Keratinocyte (primary cell): ENCODE data around the gene AIFM2. TPM values are rescaled to one million over a fixed set of nuclear protein-coding genes. Genes with fewer than 3 reads are reported as not detected.

Source experiments
- DNase-seq: peaks from one replicate; pipeline ENCODE4 v3.0.0-alpha.2; 2011; ENCODE audit warnings: low read depth, missing footprints, low spot score
- FAIRE-seq: peaks from 2 replicates; lab custom pipeline; 2011; peaks lifted over from hg19 to GRCh38; lab: Jason Lieb, UNC
- H2AFZ ChIP-seq: 2 replicates; pipeline ENCODE4 v1.6.0; 2012; ENCODE audit warnings: low read length, control low read depth, inconsistent platforms; ENCODE audit not compliant: control insufficient read depth
- H3K27ac ChIP-seq: 2 replicates; pipeline ENCODE4 v1.5.1; 2011; ENCODE audit warnings: low read length; ENCODE audit not compliant: control insufficient read depth, insufficient read depth
- H3K27me3 ChIP-seq: 3 replicates; pipeline ENCODE4 v1.6.0; 2011; ENCODE audit warnings: low read length; ENCODE audit not compliant: control insufficient read depth, insufficient read depth; ENCODE audit errors: extremely low read depth
- H3K36me3 ChIP-seq, 2 experiments: 2 replicates in 1 of 2; 3 replicates in 1 of 2; pipeline ENCODE4 v1.5.1; 2011; ENCODE audit warnings: low read length in 2 of 2, mild to moderate bottlenecking in 1 of 2; ENCODE audit not compliant: control insufficient read depth in 2 of 2, insufficient read depth in 2 of 2; ENCODE audit errors: extremely low read depth in 1 of 2
- H3K4me1 ChIP-seq: 3 replicates; pipeline ENCODE4 v1.5.1; 2011; ENCODE audit warnings: low read length; ENCODE audit not compliant: control insufficient read depth, insufficient read depth; ENCODE audit errors: extremely low read depth
- H3K4me2 ChIP-seq: 3 replicates; pipeline ENCODE4 v1.6.0; 2011; ENCODE audit warnings: low read depth, low read length; ENCODE audit not compliant: control insufficient read depth, insufficient read depth; ENCODE audit errors: extremely low read depth
- H3K4me3 ChIP-seq, 3 experiments: fragments of 200-600 bp in 1 of 3; sonication (generic) in 1 of 3; 2 replicates in 2 of 3; 3 replicates in 1 of 3; pipeline ENCODE4 v1.5.1; 2011 to 2016; ENCODE audit warnings: low read length in 3 of 3, mild to moderate bottlenecking in 3 of 3, control low read depth in 2 of 3, inconsistent platforms in 1 of 3, low read depth in 1 of 3, mixed read lengths in 1 of 3, mixed run types in 1 of 3, moderate library complexity in 1 of 3; ENCODE audit not compliant: control insufficient read depth in 2 of 3, insufficient read depth in 2 of 3; ENCODE audit errors: extremely low read depth in 1 of 3
- H3K79me2 ChIP-seq: 2 replicates; pipeline ENCODE4 v1.6.0; 2012; ENCODE audit warnings: low read length; ENCODE audit not compliant: control insufficient read depth, insufficient read depth
- H3K9ac ChIP-seq: 3 replicates; pipeline ENCODE4 v1.6.0; 2011; ENCODE audit warnings: low read length; ENCODE audit not compliant: control insufficient read depth, insufficient read depth; ENCODE audit errors: extremely low read depth
- H3K9me1 ChIP-seq: 3 replicates; pipeline ENCODE4 v1.6.0; 2011; ENCODE audit warnings: low read length; ENCODE audit not compliant: control insufficient read depth, insufficient read depth; ENCODE audit errors: extremely low read depth
- H3K9me3 ChIP-seq: 2 replicates; pipeline ENCODE4 v1.5.1; 2012; ENCODE audit warnings: low read depth, low read length; ENCODE audit not compliant: control insufficient read depth
- H4K20me1 ChIP-seq: 3 replicates; pipeline ENCODE4 v1.6.0; 2011; ENCODE audit warnings: low read length; ENCODE audit not compliant: control insufficient read depth, insufficient read depth; ENCODE audit errors: extremely low read depth
- EZH2 ChIP-seq: IDR thresholded peaks from one replicate; pipeline ENCODE4 v1.6.1; 2012; ENCODE audit warnings: inconsistent platforms, mild to moderate bottlenecking, low read length, moderate library complexity
- dilution Hi-C: fragments of 300-500 bp; cut with MboI; formaldehyde crosslinking; loops from one replicate; pipeline ENCODE4 v1.7.0; 2020; ENCODE audit warnings: low sequenced_read_pairs; ENCODE audit not compliant: extremely low pct_ligation_motif_present
- polyA plus RNA-seq, 5 experiments: library from polyadenylated mRNA; depleted of rRNA in 3 of 5; stranded (reverse) in 3 of 5; stranded (forward) in 1 of 5; unstranded in 1 of 5; fragments of >200 nt; gene quantifications; 1 replicate in 1 of 5; 2 replicates in 3 of 5; 3 replicates in 1 of 5; pipeline versions ENCODE4 v1.2.1 to v1.2.3, GENCODE V29; 2011 to 2012; ENCODE audit warnings: missing spikeins in 2 of 5, low read depth in 1 of 5, low replicate concordance in 1 of 5
- TF ChIP-seq, protein P1 (sequence below), 3 experiments: IDR thresholded peaks in 1 of 3; conservative IDR thresholded peaks in 1 of 3; optimal IDR thresholded peaks in 1 of 3; 2 replicates in 2 of 3; 3 replicates in 1 of 3; pipeline versions ENCODE3 to v1.5.1; 2011; ENCODE audit warnings: low read length in 3 of 3, mild to moderate bottlenecking in 3 of 3, moderate library complexity in 2 of 3, control low read depth in 1 of 3, inconsistent platforms in 1 of 3; ENCODE audit not compliant: insufficient read depth in 2 of 3; ENCODE audit errors: extremely low read depth in 1 of 3

AIFM2 gene
- polyA plus RNA-seq, 1 donor (not counting 4 experiments of a cell fraction or from before 2014, with no cell fraction given) = 1.8 TPM

GRCh38 chr10:70070834-70071233 is 61.8 kb downstream of the AIFM2 start:
- no peak overlapping the region for H3K9ac ChIP-seq
- no peak overlapping the region for H3K4me3 ChIP-seq
- no peaks in the 10 kb centered on the region for H3K36me3 ChIP-seq
- H4K20me1 ChIP-seq = no peaks in the 10 kb centered on the region
- no peaks in the 10 kb centered on the region for H3K27me3 ChIP-seq
- no peak for TF ChIP-seq EZH2
- TF ChIP-seq, protein P1, sequence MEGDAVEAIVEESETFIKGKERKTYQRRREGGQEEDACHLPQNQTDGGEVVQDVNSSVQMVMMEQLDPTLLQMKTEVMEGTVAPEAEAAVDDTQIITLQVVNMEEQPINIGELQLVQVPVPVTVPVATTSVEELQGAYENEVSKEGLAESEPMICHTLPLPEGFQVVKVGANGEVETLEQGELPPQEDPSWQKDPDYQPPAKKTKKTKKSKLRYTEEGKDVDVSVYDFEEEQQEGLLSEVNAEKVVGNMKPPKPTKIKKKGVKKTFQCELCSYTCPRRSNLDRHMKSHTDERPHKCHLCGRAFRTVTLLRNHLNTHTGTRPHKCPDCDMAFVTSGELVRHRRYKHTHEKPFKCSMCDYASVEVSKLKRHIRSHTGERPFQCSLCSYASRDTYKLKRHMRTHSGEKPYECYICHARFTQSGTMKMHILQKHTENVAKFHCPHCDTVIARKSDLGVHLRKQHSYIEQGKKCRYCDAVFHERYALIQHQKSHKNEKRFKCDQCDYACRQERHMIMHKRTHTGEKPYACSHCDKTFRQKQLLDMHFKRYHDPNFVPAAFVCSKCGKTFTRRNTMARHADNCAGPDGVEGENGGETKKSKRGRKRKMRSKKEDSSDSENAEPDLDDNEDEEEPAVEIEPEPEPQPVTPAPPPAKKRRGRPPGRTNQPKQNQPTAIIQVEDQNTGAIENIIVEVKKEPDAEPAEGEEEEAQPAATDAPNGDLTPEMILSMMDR (optimal IDR thresholded peaks at IDR 0.05 in 1 of 3, IDR thresholded peaks at IDR 0.05 in 1 of 3, conservative IDR thresholded peaks at IDR 0.05 in 1 of 3; ENCODE audit: extremely low read depth in 1 of 3, insufficient read depth in 2 of 3, low read length in 3 of 3) = no peak
- no peaks in the 10 kb centered on the region for H3K9me1 ChIP-seq
- DNase-seq = no peak
- no peak overlapping the region for H3K4me2 ChIP-seq
- H2AFZ ChIP-seq = no peak overlapping the region
- no peaks in the 10 kb centered on the region for H3K79me2 ChIP-seq
- no peaks in the 10 kb centered on the region for H3K9me3 ChIP-seq
- no peaks in the 10 kb centered on the region for H3K4me1 ChIP-seq
- dilution Hi-C loops = no loop called here
- no peak for FAIRE-seq
- H3K27ac ChIP-seq = no peak overlapping the region

DNA sequence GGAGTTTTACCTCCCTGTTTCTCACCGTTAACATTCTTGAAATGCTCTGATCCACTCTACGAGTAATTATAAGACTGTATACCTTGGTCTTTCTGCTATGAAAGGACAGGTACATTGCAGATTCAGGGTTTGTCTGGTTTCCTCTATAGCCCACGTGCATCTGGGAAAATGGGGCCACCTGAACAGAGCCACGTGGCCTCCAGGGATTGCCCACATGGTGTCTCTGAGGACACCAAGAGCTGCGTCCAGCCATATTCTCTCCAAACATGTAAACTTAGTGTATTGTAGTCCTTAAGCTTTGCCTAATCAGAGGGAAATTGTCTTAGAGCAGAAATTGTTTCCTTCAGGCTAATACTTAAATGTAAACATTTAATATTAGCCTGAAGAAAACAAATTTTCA is 63.3 kb downstream of the AIFM2 start:
- TF ChIP-seq EZH2 = no peak
- TF ChIP-seq, protein P1 (optimal IDR thresholded peaks at IDR 0.05 in 1 of 3, IDR thresholded peaks at IDR 0.05 in 1 of 3, conservative IDR thresholded peaks at IDR 0.05 in 1 of 3; ENCODE audit: extremely low read depth in 1 of 3, insufficient read depth in 2 of 3, low read length in 3 of 3) = no peak
- Histone ChIP-seq H3K9ac (no peak overlapping the region), H3K4me3 (no peak overlapping the region), H3K27me3 (no peaks in the 10 kb centered on the region), H3K4me2 (no peak overlapping the region), H3K36me3 (no peaks in the 10 kb centered on the region), H3K79me2 (no peaks in the 10 kb centered on the region), H2AFZ (no peak overlapping the region), H3K9me3 (no peaks in the 10 kb centered on the region), H3K4me1 (no peaks in the 10 kb centered on the region), H3K27ac (no peak overlapping the region), H4K20me1 (no peaks in the 10 kb centered on the region), H3K9me1 (no peaks in the 10 kb centered on the region)
- no peak for FAIRE-seq
- no peak for DNase-seq
- dilution Hi-C loops = no loop called here
